ENCODE measurements around the gene MMP24.
"Not testable (repeated sequence)": the region's sequence is repeated elsewhere in the genome, so short reads cannot be mapped to it uniquely, and the experiment has no call there.

MMP24 gene

GRCh38 chr20:35199740-35200139, 26.8 kb upstream of the MMP24 start:
- Histone ChIP-seq H2BK5ac (ENCODE audit: low read length) (no peak overlapping the region), H3K9me3 (replicated peaks in 1 of 2; ENCODE audit: control insufficient read depth in 2 of 2, insufficient read depth in 1 of 2, low read depth in 1 of 2, low read length in 2 of 2) (peaks cover 2 to 12% of the 10 kb centered on the region in 2 donors), H3K18ac (ENCODE audit: low read length) (no peak overlapping the region), H2BK120ac (ENCODE audit: low read depth, low read length) (no peak overlapping the region), H3K4ac (ENCODE audit: low read length) (no peak overlapping the region), H3K23ac (ENCODE audit: low read depth, low read length, poor library complexity) (no peak overlapping the region), H2AFZ (ENCODE audit: low read length) (no peak overlapping the region), H3K27me3 (ENCODE audit: control insufficient read depth in 3 of 3, insufficient read depth in 3 of 3, low read depth in 1 of 3, low read length in 3 of 3) (no peaks in the 10 kb centered on the region), H3K9ac (ENCODE audit: low read depth, low read length, poor library complexity) (no peak overlapping the region), H2BK12ac (ENCODE audit: low read length) (no peak overlapping the region), H3K4me2 (ENCODE audit: insufficient read depth, low read length, poor library complexity, severe bottlenecking) (no peak overlapping the region), H2AK5ac (ENCODE audit: low read depth, low read length) (no peak overlapping the region), H4K8ac (ENCODE audit: low read depth, low read length) (no peak overlapping the region), H3K4me1 (ENCODE audit: control insufficient read depth in 2 of 2, insufficient read depth in 1 of 2, low read depth in 1 of 2, low read length in 2 of 2) (no peaks in the 10 kb centered on the region), H4K91ac (ENCODE audit: low read depth, low read length, poor library complexity) (no peak overlapping the region), H3K4me3 (ENCODE audit: low read length in 2 of 2) (no peak overlapping the region), H3K27ac (replicated peaks; ENCODE audit: low read length) (no peak overlapping the region), H2BK15ac (ENCODE audit: low read length) (no peak overlapping the region), H3K79me1 (ENCODE audit: low read depth, low read length) (no peaks in the 10 kb centered on the region), H3K36me3 (replicated peaks in 1 of 2; ENCODE audit: control insufficient read depth in 2 of 2, insufficient read depth in 2 of 2, low read length in 2 of 2) (no peaks in the 10 kb centered on the region), H3K14ac (ENCODE audit: low read length) (no peak overlapping the region)
- no peak for DNase-seq (ENCODE audit: low spot score)

- no peak overlapping the region for H3K4me2 ChIP-seq (ENCODE audit: insufficient read depth, low read length, poor library complexity, severe bottlenecking)
- no peak overlapping the region for H4K91ac ChIP-seq (ENCODE audit: low read depth, low read length, poor library complexity)
- no peak overlapping the region for H2AFZ ChIP-seq (ENCODE audit: low read length)
- no peaks in the 10 kb centered on the region for H3K36me3 ChIP-seq (replicated peaks in 1 of 2; ENCODE audit: control insufficient read depth in 2 of 2, insufficient read depth in 2 of 2, low read length in 2 of 2)
- H3K9me3 ChIP-seq (replicated peaks in 1 of 2; ENCODE audit: control insufficient read depth in 2 of 2, insufficient read depth in 1 of 2, low read depth in 1 of 2, low read length in 2 of 2): peaks cover 2 to 12% of the 10 kb centered on the region in 2 donors
- H2BK5ac ChIP-seq (ENCODE audit: low read length): no peak overlapping the region
- no peak overlapping the region for H3K18ac ChIP-seq (ENCODE audit: low read length)
- H2AK5ac ChIP-seq (ENCODE audit: low read depth, low read length): no peak overlapping the region
- H3K4me1 ChIP-seq (ENCODE audit: control insufficient read depth in 2 of 2, insufficient read depth in 1 of 2, low read depth in 1 of 2, low read length in 2 of 2): no peaks in the 10 kb centered on the region
- H3K27ac ChIP-seq (replicated peaks; ENCODE audit: low read length): no peak overlapping the region
- no peak overlapping the region for H3K4me3 ChIP-seq (ENCODE audit: low read length in 2 of 2)
- no peak overlapping the region for H4K8ac ChIP-seq (ENCODE audit: low read depth, low read length)
- H2BK15ac ChIP-seq (ENCODE audit: low read length): no peak overlapping the region
- no peaks in the 10 kb centered on the region for H3K79me1 ChIP-seq (ENCODE audit: low read depth, low read length)
- H3K14ac ChIP-seq (ENCODE audit: low read length): no peak overlapping the region
- H2BK120ac ChIP-seq (ENCODE audit: low read depth, low read length): no peak overlapping the region
- WGBS, 2 donors (ENCODE audit: extremely low coverage in 2 of 2, insufficient read length in 2 of 2, insufficient replicate concordance in 1 of 2): no CpG with 5 or more reads among the region's 1 CpG
- no peak overlapping the region for H3K4ac ChIP-seq (ENCODE audit: low read length)
- no peak overlapping the region for H2BK12ac ChIP-seq (ENCODE audit: low read length)
- H3K27me3 ChIP-seq (ENCODE audit: control insufficient read depth in 3 of 3, insufficient read depth in 3 of 3, low read depth in 1 of 3, low read length in 3 of 3): no peaks in the 10 kb centered on the region
- H3K9ac ChIP-seq (ENCODE audit: low read depth, low read length, poor library complexity): no peak overlapping the region
- no peak overlapping the region for H3K23ac ChIP-seq (ENCODE audit: low read depth, low read length, poor library complexity)
- DNase-seq (ENCODE audit: low spot score): no peak
Measured at GRCh38 chr20:35200267-35200666, 26.2 kb upstream of the MMP24 start.

- not testable (repeated sequence) for H3K18ac ChIP-seq (ENCODE audit: low read length); H2AK5ac ChIP-seq (ENCODE audit: low read depth, low read length); H2BK120ac ChIP-seq (ENCODE audit: low read depth, low read length); H2BK15ac ChIP-seq (ENCODE audit: low read length); H3K36me3 ChIP-seq (replicated peaks in 1 of 2; ENCODE audit: control insufficient read depth in 2 of 2, insufficient read depth in 2 of 2, low read length in 2 of 2); H2BK5ac ChIP-seq (ENCODE audit: low read length); H3K4ac ChIP-seq (ENCODE audit: low read length); H4K8ac ChIP-seq (ENCODE audit: low read depth, low read length); H3K4me1 ChIP-seq (ENCODE audit: control insufficient read depth in 2 of 2, insufficient read depth in 1 of 2, low read depth in 1 of 2, low read length in 2 of 2); DNase-seq (ENCODE audit: low spot score); H3K23ac ChIP-seq (ENCODE audit: low read depth, low read length, poor library complexity); H2AFZ ChIP-seq (ENCODE audit: low read length); H2BK12ac ChIP-seq (ENCODE audit: low read length); H3K4me2 ChIP-seq (ENCODE audit: insufficient read depth, low read length, poor library complexity, severe bottlenecking); H3K9ac ChIP-seq (ENCODE audit: low read depth, low read length, poor library complexity); H3K27me3 ChIP-seq (ENCODE audit: control insufficient read depth in 3 of 3, insufficient read depth in 3 of 3, low read depth in 1 of 3, low read length in 3 of 3); H3K14ac ChIP-seq (ENCODE audit: low read length); H4K91ac ChIP-seq (ENCODE audit: low read depth, low read length, poor library complexity); H3K4me3 ChIP-seq (ENCODE audit: low read length in 2 of 2); H3K79me1 ChIP-seq (ENCODE audit: low read depth, low read length); H3K27ac ChIP-seq (replicated peaks; ENCODE audit: low read length)
- WGBS, 2 donors (ENCODE audit: extremely low coverage in 2 of 2, insufficient read length in 2 of 2, insufficient replicate concordance in 1 of 2): no CpG with 5 or more reads among the region's 5 CpGs
- H3K9me3 ChIP-seq (replicated peaks in 1 of 2; ENCODE audit: control insufficient read depth in 2 of 2, insufficient read depth in 1 of 2, low read depth in 1 of 2, low read length in 2 of 2): peaks cover 2 to 11% of the 10 kb centered on the region in 2 donors
Measured at GRCh38 chr20:35201467-35201866, 25.0 kb upstream of the MMP24 start.

GRCh38 chr20:35206802-35207201, 19.7 kb upstream of the MMP24 start:
- no peak overlapping the region for H2AFZ ChIP-seq (ENCODE audit: low read length)
- no peak overlapping the region for H4K8ac ChIP-seq (ENCODE audit: low read depth, low read length)
- no peak overlapping the region for H2BK120ac ChIP-seq (ENCODE audit: low read depth, low read length)
- no peak overlapping the region for H3K4me3 ChIP-seq (ENCODE audit: low read length in 2 of 2)
- no peak overlapping the region for H3K27ac ChIP-seq (replicated peaks; ENCODE audit: low read length)
- no peaks in the 10 kb centered on the region for H3K27me3 ChIP-seq (ENCODE audit: control insufficient read depth in 3 of 3, insufficient read depth in 3 of 3, low read depth in 1 of 3, low read length in 3 of 3)
- no peaks in the 10 kb centered on the region for H3K9me3 ChIP-seq (replicated peaks in 1 of 2; ENCODE audit: control insufficient read depth in 2 of 2, insufficient read depth in 1 of 2, low read depth in 1 of 2, low read length in 2 of 2)
- no peak overlapping the region for H3K18ac ChIP-seq (ENCODE audit: low read length)
- no peaks in the 10 kb centered on the region for H3K4me1 ChIP-seq (ENCODE audit: control insufficient read depth in 2 of 2, insufficient read depth in 1 of 2, low read depth in 1 of 2, low read length in 2 of 2)
- no peak overlapping the region for H2BK12ac ChIP-seq (ENCODE audit: low read length)
- no peak overlapping the region for H2BK15ac ChIP-seq (ENCODE audit: low read length)
- H3K79me1 ChIP-seq (ENCODE audit: low read depth, low read length): no peaks in the 10 kb centered on the region
- H2BK5ac ChIP-seq (ENCODE audit: low read length): no peak overlapping the region
- no peak for DNase-seq (ENCODE audit: low spot score)
- H3K14ac ChIP-seq (ENCODE audit: low read length): no peak overlapping the region
- no peak overlapping the region for H3K23ac ChIP-seq (ENCODE audit: low read depth, low read length, poor library complexity)
- no peak overlapping the region for H3K4ac ChIP-seq (ENCODE audit: low read length)
- H2AK5ac ChIP-seq (ENCODE audit: low read depth, low read length): no peak overlapping the region
- H3K4me2 ChIP-seq (ENCODE audit: insufficient read depth, low read length, poor library complexity, severe bottlenecking): no peak overlapping the region
- H4K91ac ChIP-seq (ENCODE audit: low read depth, low read length, poor library complexity): no peak overlapping the region
- no CpG with 5 or more reads among the region's 1 CpG for WGBS, 2 donors (ENCODE audit: extremely low coverage in 2 of 2, insufficient read length in 2 of 2, insufficient replicate concordance in 1 of 2)
- H3K36me3 ChIP-seq (replicated peaks in 1 of 2; ENCODE audit: control insufficient read depth in 2 of 2, insufficient read depth in 2 of 2, low read length in 2 of 2): no peaks in the 10 kb centered on the region
- H3K9ac ChIP-seq (ENCODE audit: low read depth, low read length, poor library complexity): no peak overlapping the region
